CD4-positive, alpha-beta T cell treated with Interleukin-6 at 100 ng/mL for 8 hours (primary cell): ENCODE measurements around the gene SLC25A21.
"Not testable (repeated sequence)": the region's sequence is repeated elsewhere in the genome, so short reads cannot be mapped to it uniquely, and the experiment has no call there.

Experiments
- DNase-seq: peaks from one replicate; pipeline ENCODE4 v3.0.0-alpha.2; 2020; ENCODE audit warnings: mixed read lengths, low spot score

The SLC25A21 gene

GRCh38 chr14:36863271-36863670 lies 309.1 kb downstream of the SLC25A21 start:
- DNase-seq, result no peak

GRCh38 chr14:36862237-36862636 lies 310.2 kb downstream of the SLC25A21 start:
- not testable (repeated sequence) for DNase-seq

- DNase-seq, result no peak
These were observed 311.6 kb downstream of the SLC25A21 start for GRCh38 chr14:36860831-36861230.

- DNase-seq, result no peak
These were observed 313.3 kb downstream of the SLC25A21 start for GRCh38 chr14:36859119-36859518.

- DNase-seq, result no peak
These were observed 314.5 kb downstream of the SLC25A21 start for GRCh38 chr14:36857842-36858445.

GRCh38 chr14:36857136-36857535 lies 315.3 kb downstream of the SLC25A21 start:
- DNase-seq, result no peak

- no peak for DNase-seq
These were observed 316.1 kb downstream of the SLC25A21 start for GRCh38 chr14:36856095-36856878.

- no peak for DNase-seq
These were observed 317.0 kb downstream of the SLC25A21 start for GRCh38 chr14:36855396-36855795.

GRCh38 chr14:36852981-36853691 lies 319.3 kb downstream of the SLC25A21 start:
- DNase-seq, result no peak

GRCh38 chr14:36848213-36848612 lies 324.2 kb downstream of the SLC25A21 start:
- no peak for DNase-seq

GRCh38 chr14:36847366-36847765 lies 325.0 kb downstream of the SLC25A21 start:
- no peak for DNase-seq

GRCh38 chr14:36845356-36846012 lies 326.9 kb downstream of the SLC25A21 start:
- no peak for DNase-seq

- no peak for DNase-seq
These were observed 327.8 kb downstream of the SLC25A21 start for GRCh38 chr14:36844443-36845195.

- no peak for DNase-seq
These were observed 329.0 kb downstream of the SLC25A21 start for GRCh38 chr14:36843410-36843809.

GRCh38 chr14:36835128-36835527 lies 337.3 kb downstream of the SLC25A21 start:
- no peak for DNase-seq

- no peak for DNase-seq
These were observed 338.1 kb downstream of the SLC25A21 start for GRCh38 chr14:36834293-36834692.

- DNase-seq, result no peak
These were observed 342.9 kb downstream of the SLC25A21 start for GRCh38 chr14:36829547-36829946.

GRCh38 chr14:36827861-36828260 lies 344.5 kb downstream of the SLC25A21 start:
- no peak for DNase-seq

GRCh38 chr14:36826614-36827013 lies 345.8 kb downstream of the SLC25A21 start:
- no peak for DNase-seq

- DNase-seq, result no peak
These were observed 347.6 kb downstream of the SLC25A21 start for GRCh38 chr14:36824854-36825253.

- DNase-seq, result no peak
These were observed 348.8 kb downstream of the SLC25A21 start for GRCh38 chr14:36823651-36824050.

- no peak for DNase-seq
These were observed 349.7 kb downstream of the SLC25A21 start for GRCh38 chr14:36822685-36823084.
